Small intestine (tissue), 7 donors: ENCODE data around the gene DIP2B. TPM values are rescaled to one million over a fixed set of nuclear protein-coding genes. Genes with fewer than 3 reads are reported as not detected.
A peak's percentile ranks its signal among the peaks of the same experiment; 100 is the strongest.
"Not testable (repeated sequence)": the region's sequence is repeated elsewhere in the genome, so short reads cannot be mapped to it uniquely, and the experiment has no call there.

Experiments used
- DNase-seq, 2 donors: peaks; one replicate each; pipeline versions ENCODE4 v3.0.0 to v3.0.0-alpha.2; 2013
- FAIRE-seq: peaks from 2 replicates; lab custom pipeline; 2012; peaks lifted over from hg19 to GRCh38; lab: Jason Lieb, UNC
- H3K27ac ChIP-seq, 3 donors: one replicate each; pipeline ENCODE4 v1.5.1; 2013; ENCODE audit warnings: low read length in 2 of 3, mild to moderate bottlenecking in 2 of 3, control low read depth in 1 of 3, inconsistent platforms in 1 of 3, low read depth in 1 of 3, moderate library complexity in 1 of 3
- H3K27me3 ChIP-seq, 3 donors: one replicate each; pipeline ENCODE4 v1.6.1; 2013; ENCODE audit warnings: low read length in 3 of 3, inconsistent platforms in 1 of 3; ENCODE audit not compliant: control insufficient read depth in 3 of 3, insufficient read depth in 3 of 3
- H3K36me3 ChIP-seq, 3 donors: one replicate each; pipeline ENCODE4 v1.6.1; 2013; ENCODE audit warnings: low read length in 3 of 3, inconsistent platforms in 1 of 3, low read depth in 1 of 3, mild to moderate bottlenecking in 1 of 3, moderate library complexity in 1 of 3; ENCODE audit not compliant: control insufficient read depth in 3 of 3, insufficient read depth in 2 of 3
- H3K4me1 ChIP-seq, 3 donors: one replicate each; pipeline ENCODE4 v1.6.1; 2013; ENCODE audit warnings: low read length in 2 of 3, inconsistent platforms in 1 of 3, low read depth in 1 of 3, mild to moderate bottlenecking in 1 of 3, moderate library complexity in 1 of 3; ENCODE audit not compliant: control insufficient read depth in 3 of 3, insufficient read depth in 2 of 3
- H3K4me3 ChIP-seq, 3 donors: one replicate each; pipeline ENCODE4 v1.5.1; 2013; ENCODE audit warnings: low read length in 3 of 3, control low read depth in 1 of 3, inconsistent platforms in 1 of 3, low read depth in 1 of 3, mild to moderate bottlenecking in 1 of 3, moderate library complexity in 1 of 3
- H3K9me3 ChIP-seq, 2 donors: one replicate each; pipeline ENCODE4 v1.6.1; 2013; ENCODE audit warnings: low read depth in 1 of 2, low read length in 1 of 2; ENCODE audit not compliant: control insufficient read depth in 2 of 2, insufficient read depth in 1 of 2
- WGBS, 3 donors: extraction: QIAGEN DNeasy Blood & Tissue Kit; methylation state at CpG; one replicate each; pipeline ENCODE4 v1.1.7; 2013; 5-methylcytosine and 5-hydroxymethylcytosine counted together
- polyA plus RNA-seq, 4 donors: library from polyadenylated mRNA; stranded (reverse) in 3 of 4; unstranded in 1 of 4; fragments of 200-250 nt in 3 of 4; fragments of 120-200 nt in 1 of 4; gene quantifications; one replicate each; pipeline versions ENCODE4 v1.2.1 to v1.2.3, GENCODE V29; 2013
- donor health status: healthy with polysubstance abuse.
- donor health status: control.
- donor health status: control.
- donor health status: Bipolar disorder and iron deficiency.
- donor health status: healthy.

DIP2B gene
- polyA plus RNA-seq, 4 donors = 6.3 to 18.1 (median 6.9) TPM

DNA sequence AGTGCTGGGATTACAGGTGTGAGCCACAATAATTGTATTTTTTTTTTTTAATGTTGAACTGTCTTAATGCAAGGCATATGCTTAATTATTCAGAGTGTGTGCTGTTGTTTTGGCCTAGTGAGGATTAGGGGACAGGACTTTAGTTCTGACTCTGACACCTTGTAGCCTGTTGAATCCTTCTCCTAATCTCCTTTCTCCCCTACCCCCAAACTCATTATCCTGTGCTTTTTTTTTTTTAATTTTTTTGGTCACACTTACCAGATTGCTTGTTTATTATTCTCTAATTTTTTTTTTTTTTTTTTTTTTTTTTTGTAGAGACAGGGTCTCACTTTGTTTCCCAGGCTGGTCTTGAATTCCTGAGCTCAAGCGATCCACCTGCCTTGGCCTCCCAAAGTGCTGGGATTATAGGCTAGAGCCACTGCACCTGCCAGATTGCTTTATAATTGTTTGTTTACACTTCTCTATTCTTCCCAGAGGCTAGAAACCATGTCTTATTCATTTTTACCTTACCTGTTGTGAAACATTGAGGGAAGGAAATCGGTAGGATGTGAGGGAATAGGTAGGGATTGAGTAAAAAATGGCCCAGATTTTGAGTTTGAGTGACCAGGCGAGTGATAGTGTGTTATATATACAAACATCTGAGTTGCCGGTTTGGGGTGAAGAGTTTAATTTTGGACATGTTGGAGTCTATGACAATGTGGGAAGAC lies 32.2 kb downstream of the DIP2B start:
- Histone ChIP-seq H3K4me3 (no peak overlapping the region), H3K9me3 (no peaks in the 10 kb centered on the region), H3K27ac (no peak overlapping the region), H3K4me1 (peaks cover 3 to 19% (median 11%) of the 10 kb centered on the region in 3 donors), H3K27me3 (no peaks in the 10 kb centered on the region), H3K36me3 (peaks cover 0 to 12% (median 0%) of the 10 kb centered on the region in 3 donors)
- 39 to 73% (median 51%) methylated on average over 4 of the region's 4 CpGs for WGBS, 3 donors
- FAIRE-seq (no peak), DNase-seq (no peak)

DNA sequence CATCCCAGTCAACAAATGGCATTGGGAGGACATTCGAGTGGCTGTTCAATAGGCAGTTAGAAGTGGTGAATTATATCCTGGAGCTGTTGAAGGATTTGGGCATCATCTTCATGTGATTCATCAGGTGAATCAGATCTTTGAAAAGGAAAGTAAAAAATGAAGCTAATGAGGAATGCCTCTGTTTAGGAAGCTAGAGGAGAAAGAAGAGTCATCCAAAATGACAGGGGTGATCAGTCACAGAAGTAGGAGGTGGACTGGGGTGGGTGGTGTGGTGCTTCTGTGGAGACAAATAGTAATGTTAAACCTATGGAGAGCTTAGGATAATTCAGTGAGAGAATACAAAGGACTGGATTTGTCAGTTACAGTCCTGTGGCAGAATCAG lies 32.7 kb downstream of the DIP2B start:
- no peaks in the 10 kb centered on the region for H3K27me3 ChIP-seq
- H3K4me1 ChIP-seq = peaks cover 2 to 15% (median 8%) of the 10 kb centered on the region in 3 donors
- no peak for FAIRE-seq
- no peak for DNase-seq
- H3K9me3 ChIP-seq = no peaks in the 10 kb centered on the region
- 68 to 91% (median 76%) methylated on average over 1 of the region's 1 CpG for WGBS, 3 donors
- no peak overlapping the region for H3K27ac ChIP-seq
- no peak overlapping the region for H3K4me3 ChIP-seq
- peaks cover 0 to 12% (median 0%) of the 10 kb centered on the region in 3 donors for H3K36me3 ChIP-seq

DNA sequence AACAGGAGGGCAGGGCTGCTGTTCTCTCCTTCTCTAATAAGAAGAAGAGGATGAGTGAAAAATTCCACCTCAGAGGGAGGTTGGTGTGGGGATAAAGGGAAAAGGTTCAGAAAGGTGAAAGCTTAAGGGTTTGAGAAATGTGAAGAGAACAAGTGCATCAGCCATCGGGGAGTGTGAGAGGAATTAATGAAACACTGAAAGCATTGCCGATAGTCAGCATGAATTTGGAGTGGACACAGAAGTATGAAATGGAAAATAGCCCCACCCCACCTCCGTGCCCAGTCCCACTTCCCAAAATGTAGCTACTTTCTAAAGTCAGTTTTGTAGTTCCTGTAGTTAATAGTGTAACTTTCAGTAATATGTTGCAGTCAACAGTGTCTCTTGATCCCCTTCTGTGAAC lies 33.4 kb downstream of the DIP2B start:
- 70 to 79% (median 79%) methylated on average over 3 of the region's 3 CpGs for WGBS, 3 donors
- Histone ChIP-seq H3K9me3 (no peaks in the 10 kb centered on the region), H3K27ac (no peak overlapping the region), H3K4me3 (no peak overlapping the region), H3K27me3 (no peaks in the 10 kb centered on the region), H3K36me3 (peaks cover 0 to 17% (median 0%) of the 10 kb centered on the region in 3 donors), H3K4me1 (peaks cover 0 to 11% (median 7%) of the 10 kb centered on the region in 3 donors)
- no peak for DNase-seq
- FAIRE-seq = no peak

DNA sequence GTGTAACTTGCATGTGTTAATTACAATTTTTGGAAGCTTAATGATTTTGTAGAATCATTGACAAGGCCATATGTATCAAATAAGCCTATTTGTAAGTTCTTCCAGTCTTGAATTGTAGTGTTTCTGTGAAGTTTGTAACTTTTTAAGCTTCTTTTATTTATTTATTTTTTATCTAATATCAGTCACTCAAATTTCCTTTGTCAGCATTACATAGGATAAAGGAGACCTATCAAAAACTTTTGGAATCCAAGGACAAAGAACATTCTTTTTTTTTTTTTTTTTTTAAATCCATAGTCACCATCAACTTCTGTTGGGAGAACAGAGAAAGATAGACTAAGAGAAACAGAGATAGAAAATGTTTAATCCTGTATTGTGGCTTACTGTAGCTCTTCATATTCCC lies 36.4 kb downstream of the DIP2B start:
- FAIRE-seq (no peak), DNase-seq (no peak)
- H3K9me3 ChIP-seq = no peaks in the 10 kb centered on the region
- no peaks in the 10 kb centered on the region for H3K27me3 ChIP-seq
- peaks cover 3 to 13% (median 3%) of the 10 kb centered on the region in 3 donors for H3K4me1 ChIP-seq
- H3K4me3 ChIP-seq = no peak overlapping the region
- H3K36me3 ChIP-seq = peaks cover 0 to 22% (median 0%) of the 10 kb centered on the region in 3 donors
- H3K27ac ChIP-seq = no peak overlapping the region

DNA sequence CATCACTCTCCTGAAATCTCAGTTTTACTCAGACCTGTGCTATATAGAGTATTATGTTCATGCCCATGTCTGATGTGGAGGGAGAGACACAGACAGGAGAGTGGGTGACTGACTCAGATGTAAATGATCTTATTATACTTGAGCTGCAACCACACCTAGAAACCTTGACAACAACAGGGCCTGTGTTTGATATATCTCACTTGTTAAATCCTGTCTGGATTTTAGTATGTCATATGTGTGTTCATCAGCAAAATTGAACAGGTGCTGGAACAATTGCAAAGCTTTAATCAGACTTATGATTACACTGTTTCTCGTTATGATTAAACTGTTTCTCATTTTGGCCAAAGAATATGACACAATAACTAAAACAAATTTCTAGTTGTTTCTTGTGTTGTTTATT lies 37.7 kb downstream of the DIP2B start:
- Histone ChIP-seq H3K27me3 (no peaks in the 10 kb centered on the region), H3K4me3 (no peak overlapping the region), H3K27ac (peak overlapping the region in 1 of 3 donors; percentile 17), H3K9me3 (no peaks in the 10 kb centered on the region), H3K4me1 (peaks cover 3 to 17% (median 6%) of the 10 kb centered on the region in 3 donors), H3K36me3 (peaks cover 0 to 16% (median 0%) of the 10 kb centered on the region in 3 donors)
- 0 to 36% (median 19%) methylated on average over 1 of the region's 1 CpG for WGBS, 3 donors
- DNase-seq = peak; percentile 50 to 54
- no peak for FAIRE-seq

DNA sequence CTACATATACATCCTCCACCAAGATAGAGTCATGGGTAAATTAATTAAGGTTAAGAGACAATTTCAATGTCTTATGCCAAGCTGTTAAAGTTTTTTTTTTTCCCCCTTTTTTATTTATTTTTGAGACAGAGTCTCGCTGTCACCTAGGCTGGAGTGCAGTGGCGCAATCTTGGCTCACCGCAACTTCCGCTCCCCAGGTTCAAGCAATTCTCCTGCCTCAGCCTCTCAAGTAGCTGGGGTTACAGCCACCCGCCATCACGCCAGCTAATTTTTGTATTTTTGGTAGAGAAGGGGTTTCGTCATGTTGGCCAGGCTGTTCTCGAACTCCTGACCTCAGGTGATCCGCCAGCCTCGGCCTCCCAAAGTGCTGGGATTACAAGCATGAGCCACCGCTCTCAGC lies 38.4 kb downstream of the DIP2B start:
- not testable (repeated sequence) for H3K27ac ChIP-seq, H3K27me3 ChIP-seq, DNase-seq, FAIRE-seq, H3K4me3 ChIP-seq, H3K9me3 ChIP-seq
- peaks cover 0 to 16% (median 0%) of the 10 kb centered on the region in 3 donors for H3K36me3 ChIP-seq
- WGBS, 3 donors = 92 to 98% (median 96%) methylated on average over 11 of the region's 11 CpGs
- H3K4me1 ChIP-seq = peaks cover 3 to 21% (median 6%) of the 10 kb centered on the region in 3 donors

DNA sequence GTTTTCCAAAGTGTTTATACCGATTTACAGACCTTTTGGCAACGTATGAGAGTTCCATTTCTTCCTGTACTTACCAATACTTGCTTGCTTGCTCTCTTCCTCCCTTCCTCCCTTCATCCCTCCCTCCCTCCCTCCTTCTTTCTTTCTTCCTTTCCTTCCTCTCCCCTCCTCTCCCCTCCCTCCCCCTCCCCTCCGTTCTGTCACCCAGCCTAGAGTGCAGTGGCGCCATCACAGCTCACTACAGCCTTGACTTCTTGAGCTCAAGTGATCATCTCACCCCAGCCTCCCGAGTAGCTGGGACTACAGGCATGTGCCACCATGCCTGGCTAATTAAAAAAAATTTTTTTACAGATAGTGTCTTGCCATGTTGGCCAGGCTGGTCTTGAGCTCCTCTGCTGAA lies 40.4 kb downstream of the DIP2B start:
- Histone ChIP-seq H3K4me1 (peaks cover 3 to 33% (median 6%) of the 10 kb centered on the region in 3 donors), H3K27ac (no peak overlapping the region), H3K4me3 (no peak overlapping the region), H3K36me3 (peaks cover 0 to 16% (median 0%) of the 10 kb centered on the region in 3 donors), H3K9me3 (no peaks in the 10 kb centered on the region), H3K27me3 (no peaks in the 10 kb centered on the region)
- FAIRE-seq (no peak), DNase-seq (no peak)
- WGBS, 3 donors = 87 to 89% (median 88%) methylated on average over 5 of the region's 5 CpGs

DNA sequence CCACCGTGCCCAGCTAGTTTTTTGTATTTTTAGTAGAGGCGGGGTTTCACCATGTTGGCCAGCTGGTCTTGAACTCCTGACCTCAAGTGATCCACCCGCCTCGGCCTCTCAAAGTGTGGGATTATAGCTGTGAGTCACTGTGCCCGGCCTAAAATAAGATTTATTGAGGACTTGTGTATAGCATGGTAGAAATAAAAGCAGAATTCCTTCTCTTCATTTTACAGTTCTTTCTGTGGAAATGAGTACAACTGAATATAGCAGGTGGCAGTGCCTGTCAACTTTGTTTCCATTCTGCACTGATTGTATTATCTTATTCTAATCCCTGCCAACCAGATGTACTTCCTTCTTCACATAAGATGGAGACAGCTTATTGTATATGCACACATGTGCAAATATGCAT lies 41.0 kb downstream of the DIP2B start:
- Histone ChIP-seq H3K27me3 (no peaks in the 10 kb centered on the region), H3K4me3 (no peak overlapping the region), H3K27ac (peak overlapping the region in 2 of 3 donors; percentile 13 to 32), H3K36me3 (peaks cover 0 to 16% (median 0%) of the 10 kb centered on the region in 3 donors), H3K4me1 (peaks cover 3 to 38% (median 6%) of the 10 kb centered on the region in 3 donors), H3K9me3 (no peaks in the 10 kb centered on the region)
- WGBS, 3 donors = 13 to 40% (median 32%) methylated on average over 5 of the region's 5 CpGs
- peak in 1 of 2 donors; percentile 36 for DNase-seq
- FAIRE-seq = no peak
